ENCODE data around the gene TMEM52B. TPM values are rescaled to one million over a fixed set of nuclear protein-coding genes. Genes with fewer than 3 reads are reported as not detected.

Gene TMEM52B
- total and polyA plus RNA-seq, 4 donors = 0.83 to 2.3 (median 1.8) TPM

DNA sequence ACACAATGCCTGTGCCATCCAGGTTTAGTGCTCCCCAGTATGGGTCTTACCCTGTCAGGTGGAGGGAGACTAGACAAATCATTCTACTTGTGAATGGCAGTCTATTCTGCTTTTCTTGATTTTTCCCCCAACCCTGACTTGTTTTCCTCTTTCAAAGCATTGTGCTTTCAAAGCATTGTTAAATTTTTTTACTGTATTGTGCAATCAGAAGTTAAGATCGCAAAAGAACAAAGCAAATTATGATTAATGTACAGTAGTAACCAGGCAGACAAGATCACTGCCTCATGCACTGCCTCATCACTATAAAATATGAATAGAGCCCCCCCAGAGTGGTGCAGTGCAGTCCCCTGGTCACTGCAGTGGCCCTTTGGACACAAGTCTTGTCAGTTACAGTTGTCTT is 47.9 kb downstream of the TMEM52B start:
- 60 to 63% methylated on average over 1 of the region's 1 CpG for WGBS, 2 donors
- Histone ChIP-seq H3K27ac (ENCODE audit: low read depth in 1 of 2, low read length in 1 of 2) (no peak overlapping the region), H3K4me3 (no peak overlapping the region), H3K27me3 (ENCODE audit: control insufficient read depth in 3 of 3, insufficient read depth in 3 of 3, low read length in 2 of 3) (no peaks in the 10 kb centered on the region), H3K36me3 (ENCODE audit: control insufficient read depth in 4 of 4, insufficient read depth in 4 of 4, low read length in 4 of 4) (peaks cover 11 to 27% (median 17%) of the 10 kb centered on the region in 4 donors), H3K9me3 (ENCODE audit: control insufficient read depth in 4 of 4, insufficient read depth in 3 of 4, low read length in 3 of 4) (no peaks in the 10 kb centered on the region), H3K4me1 (ENCODE audit: control insufficient read depth in 5 of 5, insufficient read depth in 5 of 5, low read length in 5 of 5) (no peaks in the 10 kb centered on the region), H3K9ac (ENCODE audit: insufficient read depth in 1 of 2, low read length in 2 of 2) (no peak overlapping the region)
- no peak for DNase-seq
- TF ChIP-seq, protein P1, sequence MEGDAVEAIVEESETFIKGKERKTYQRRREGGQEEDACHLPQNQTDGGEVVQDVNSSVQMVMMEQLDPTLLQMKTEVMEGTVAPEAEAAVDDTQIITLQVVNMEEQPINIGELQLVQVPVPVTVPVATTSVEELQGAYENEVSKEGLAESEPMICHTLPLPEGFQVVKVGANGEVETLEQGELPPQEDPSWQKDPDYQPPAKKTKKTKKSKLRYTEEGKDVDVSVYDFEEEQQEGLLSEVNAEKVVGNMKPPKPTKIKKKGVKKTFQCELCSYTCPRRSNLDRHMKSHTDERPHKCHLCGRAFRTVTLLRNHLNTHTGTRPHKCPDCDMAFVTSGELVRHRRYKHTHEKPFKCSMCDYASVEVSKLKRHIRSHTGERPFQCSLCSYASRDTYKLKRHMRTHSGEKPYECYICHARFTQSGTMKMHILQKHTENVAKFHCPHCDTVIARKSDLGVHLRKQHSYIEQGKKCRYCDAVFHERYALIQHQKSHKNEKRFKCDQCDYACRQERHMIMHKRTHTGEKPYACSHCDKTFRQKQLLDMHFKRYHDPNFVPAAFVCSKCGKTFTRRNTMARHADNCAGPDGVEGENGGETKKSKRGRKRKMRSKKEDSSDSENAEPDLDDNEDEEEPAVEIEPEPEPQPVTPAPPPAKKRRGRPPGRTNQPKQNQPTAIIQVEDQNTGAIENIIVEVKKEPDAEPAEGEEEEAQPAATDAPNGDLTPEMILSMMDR (IDR thresholded peaks at IDR 0.05; ENCODE audit: control extremely low read depth, extremely low read depth) = no peak
- ATAC-seq (ENCODE audit: insufficient read depth, low FRiP score) = no peak

DNA sequence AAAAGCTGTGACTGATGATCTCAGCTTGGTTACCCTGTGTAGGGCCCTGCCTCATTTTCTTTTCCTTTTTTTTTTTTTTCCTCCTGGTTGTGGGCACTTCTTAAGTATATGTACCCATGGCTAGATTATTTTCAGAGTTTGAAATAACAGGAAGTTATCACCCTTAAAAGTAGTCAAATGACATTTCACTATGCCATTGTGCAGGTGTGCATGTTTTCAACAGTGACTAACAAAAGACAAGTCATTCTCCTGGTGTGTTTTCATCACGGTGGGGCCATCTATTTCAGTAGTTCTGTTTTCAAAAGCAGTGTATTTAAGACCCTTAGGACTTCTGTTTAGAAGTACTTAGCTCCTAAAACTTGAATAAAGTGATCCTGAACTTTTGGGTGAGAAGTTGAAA is 48.8 kb downstream of the TMEM52B start:
- DNase-seq (no peak), ATAC-seq (ENCODE audit: insufficient read depth, low FRiP score) (no peak)
- no peaks in the 10 kb centered on the region for H3K9me3 ChIP-seq (ENCODE audit: control insufficient read depth in 4 of 4, insufficient read depth in 3 of 4, low read length in 3 of 4)
- H3K9ac ChIP-seq (ENCODE audit: insufficient read depth in 1 of 2, low read length in 2 of 2) = no peak overlapping the region
- no peak overlapping the region for H3K4me3 ChIP-seq
- TF ChIP-seq, protein P1 (IDR thresholded peaks at IDR 0.05; ENCODE audit: control extremely low read depth, extremely low read depth) = no peak
- H3K36me3 ChIP-seq (ENCODE audit: control insufficient read depth in 4 of 4, insufficient read depth in 4 of 4, low read length in 4 of 4) = peaks cover 2 to 18% (median 9%) of the 10 kb centered on the region in 4 donors
- no peaks in the 10 kb centered on the region for H3K27me3 ChIP-seq (ENCODE audit: control insufficient read depth in 3 of 3, insufficient read depth in 3 of 3, low read length in 2 of 3)
- 63 to 77% methylated on average over 1 of the region's 1 CpG for WGBS, 2 donors
- H3K4me1 ChIP-seq (ENCODE audit: control insufficient read depth in 5 of 5, insufficient read depth in 5 of 5, low read length in 5 of 5) = no peaks in the 10 kb centered on the region
- no peak overlapping the region for H3K27ac ChIP-seq (ENCODE audit: low read depth in 1 of 2, low read length in 1 of 2)

DNA sequence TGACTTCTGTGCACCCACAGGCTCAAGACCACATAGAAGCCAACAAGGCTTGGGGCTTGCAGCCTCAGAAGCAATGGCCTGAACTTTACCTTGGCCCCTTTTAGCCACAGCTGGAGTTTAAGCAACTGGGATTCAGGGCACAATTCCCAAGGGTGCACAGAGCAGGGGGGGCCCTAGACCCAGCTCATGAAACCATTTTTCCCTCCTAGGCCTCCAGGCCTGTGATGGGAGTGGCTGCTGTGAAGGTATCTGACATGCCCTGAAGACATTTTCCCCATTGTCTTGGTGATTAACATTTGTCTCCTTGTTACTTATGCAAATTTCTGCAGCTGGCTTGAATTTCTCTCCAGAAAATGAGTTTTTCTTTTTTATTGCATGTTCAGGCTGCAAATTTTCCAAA is 55.7 kb downstream of the TMEM52B start:
- H3K27ac ChIP-seq (ENCODE audit: low read depth in 1 of 2, low read length in 1 of 2) = no peak overlapping the region
- no peak for DNase-seq
- peaks cover 0 to 9% (median 0%) of the 10 kb centered on the region in 5 donors for H3K4me1 ChIP-seq (ENCODE audit: control insufficient read depth in 5 of 5, insufficient read depth in 5 of 5, low read length in 5 of 5)
- H3K9me3 ChIP-seq (ENCODE audit: control insufficient read depth in 4 of 4, insufficient read depth in 3 of 4, low read length in 3 of 4) = no peaks in the 10 kb centered on the region
- H3K4me3 ChIP-seq = no peak overlapping the region
- TF ChIP-seq, protein P1 (IDR thresholded peaks at IDR 0.05; ENCODE audit: control extremely low read depth, extremely low read depth) = no peak
- no peaks in the 10 kb centered on the region for H3K36me3 ChIP-seq (ENCODE audit: control insufficient read depth in 4 of 4, insufficient read depth in 4 of 4, low read length in 4 of 4)
- H3K27me3 ChIP-seq (ENCODE audit: control insufficient read depth in 3 of 3, insufficient read depth in 3 of 3, low read length in 2 of 3) = no peaks in the 10 kb centered on the region
- no peak overlapping the region for H3K9ac ChIP-seq (ENCODE audit: insufficient read depth in 1 of 2, low read length in 2 of 2)
- ATAC-seq (ENCODE audit: insufficient read depth, low FRiP score) = no peak
